Measurements from ENCODE around the gene PLA2G4E. TPM values are rescaled to one million over a fixed set of nuclear protein-coding genes. Genes with fewer than 3 reads are reported as not detected.

PLA2G4E gene
- total and polyA plus RNA-seq, 9 donors: 0.02 to 0.11 TPM; not detected in 7

- DNase-seq: no peak
- Histone ChIP-seq H3K27ac (no peak overlapping the region), H3K4me1 (ENCODE audit: insufficient read depth) (peaks cover 14% of the 10 kb centered on the region), H3K9me3 (no peaks in the 10 kb centered on the region), H3K27me3 (no peaks in the 10 kb centered on the region), H3K4me3 (no peak overlapping the region), H3K36me3 (no peaks in the 10 kb centered on the region)
- intact Hi-C loops (cut with DNase I): no loop called here
- WGBS, 3 donors: 86 to 94% (median 93%) methylated on average over 12 of the region's 12 CpGs
- TF ChIP-seq POLR2A (IDR thresholded peaks at IDR 0.05): no peak
Measured at GRCh38 chr15:41952013-41952563, 68.8 kb downstream of the PLA2G4E start.

DNA sequence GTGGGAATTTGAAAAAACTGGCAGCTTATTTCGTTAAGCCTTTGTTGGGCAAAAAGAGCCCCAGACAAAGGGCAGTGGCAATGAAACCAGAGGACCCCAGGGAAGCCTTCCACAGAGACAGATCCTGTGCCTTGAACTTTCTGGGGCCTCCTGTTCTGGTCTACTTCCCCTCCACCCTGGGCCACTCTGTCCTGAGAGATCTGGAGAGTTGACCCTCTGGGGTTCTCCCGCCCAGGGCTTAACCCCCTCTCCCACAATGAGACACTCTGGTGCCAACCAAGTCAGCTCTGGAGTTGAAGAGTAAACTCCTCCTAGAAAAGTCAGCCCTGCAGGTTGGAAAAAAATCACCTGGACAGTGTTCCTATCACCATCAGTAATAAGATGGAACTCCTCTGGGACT lies 69.3 kb downstream of the PLA2G4E start:
- no peak for DNase-seq
- 44 to 80% (median 46%) methylated on average over 2 of the region's 2 CpGs for WGBS, 3 donors
- no peaks in the 10 kb centered on the region for H3K36me3 ChIP-seq

DNA sequence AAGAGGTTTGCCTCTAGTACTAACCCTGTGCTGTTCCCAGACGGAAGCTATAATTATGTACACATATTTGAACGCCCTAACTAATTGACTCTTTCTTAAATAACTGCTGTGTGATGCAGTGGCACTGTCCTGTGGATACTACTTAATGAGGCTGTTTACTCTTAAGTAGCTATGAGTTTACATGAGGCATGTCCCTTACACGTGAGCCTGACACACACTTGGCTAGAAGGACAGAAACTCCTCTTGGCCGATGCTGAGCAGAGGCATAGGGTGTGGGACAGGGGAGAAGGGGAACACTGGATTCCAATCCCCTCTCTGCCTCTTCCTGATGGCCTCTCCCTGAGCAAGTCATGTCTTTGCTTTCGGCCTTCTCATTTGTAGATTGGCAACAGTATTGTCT lies 70.4 kb downstream of the PLA2G4E start:
- Histone ChIP-seq H3K4me3 (no peak overlapping the region), H3K27me3 (no peaks in the 10 kb centered on the region), H3K4me1 (ENCODE audit: insufficient read depth) (peaks cover 9% of the 10 kb centered on the region), H3K27ac (no peak overlapping the region), H3K36me3 (no peaks in the 10 kb centered on the region), H3K9me3 (no peaks in the 10 kb centered on the region)
- whole genome bisulfite sequencing, 3 donors: 63 to 71% (median 70%) methylated on average over 5 of the region's 5 CpGs
- TF ChIP-seq, protein P1, sequence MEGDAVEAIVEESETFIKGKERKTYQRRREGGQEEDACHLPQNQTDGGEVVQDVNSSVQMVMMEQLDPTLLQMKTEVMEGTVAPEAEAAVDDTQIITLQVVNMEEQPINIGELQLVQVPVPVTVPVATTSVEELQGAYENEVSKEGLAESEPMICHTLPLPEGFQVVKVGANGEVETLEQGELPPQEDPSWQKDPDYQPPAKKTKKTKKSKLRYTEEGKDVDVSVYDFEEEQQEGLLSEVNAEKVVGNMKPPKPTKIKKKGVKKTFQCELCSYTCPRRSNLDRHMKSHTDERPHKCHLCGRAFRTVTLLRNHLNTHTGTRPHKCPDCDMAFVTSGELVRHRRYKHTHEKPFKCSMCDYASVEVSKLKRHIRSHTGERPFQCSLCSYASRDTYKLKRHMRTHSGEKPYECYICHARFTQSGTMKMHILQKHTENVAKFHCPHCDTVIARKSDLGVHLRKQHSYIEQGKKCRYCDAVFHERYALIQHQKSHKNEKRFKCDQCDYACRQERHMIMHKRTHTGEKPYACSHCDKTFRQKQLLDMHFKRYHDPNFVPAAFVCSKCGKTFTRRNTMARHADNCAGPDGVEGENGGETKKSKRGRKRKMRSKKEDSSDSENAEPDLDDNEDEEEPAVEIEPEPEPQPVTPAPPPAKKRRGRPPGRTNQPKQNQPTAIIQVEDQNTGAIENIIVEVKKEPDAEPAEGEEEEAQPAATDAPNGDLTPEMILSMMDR (IDR thresholded peaks at IDR 0.05): no peak
- no peak for TF ChIP-seq EP300 (IDR thresholded peaks at IDR 0.05)
- no peak for TF ChIP-seq POLR2A (IDR thresholded peaks at IDR 0.05)
- intact Hi-C loops (cut with DNase I): no loop called here
- no peak for DNase-seq

More for the DNA sequence above, 69.3 kb downstream of the PLA2G4E start:
- H3K27me3 ChIP-seq: no peaks in the 10 kb centered on the region
- no peak overlapping the region for H3K4me3 ChIP-seq
- H3K9me3 ChIP-seq: no peaks in the 10 kb centered on the region
- no peak overlapping the region for H3K27ac ChIP-seq
- H3K4me1 ChIP-seq (ENCODE audit: insufficient read depth): peaks cover 14% of the 10 kb centered on the region
- intact Hi-C loops (cut with DNase I): no loop called here
- TF ChIP-seq, protein P1 (IDR thresholded peaks at IDR 0.05): no peak
- TF ChIP-seq EP300 (IDR thresholded peaks at IDR 0.05): no peak
- TF ChIP-seq POLR2A (IDR thresholded peaks at IDR 0.05): no peak

- Histone ChIP-seq H3K36me3 (no peaks in the 10 kb centered on the region), H3K4me3 (no peak overlapping the region), H3K9me3 (no peaks in the 10 kb centered on the region), H3K4me1 (ENCODE audit: insufficient read depth) (peaks cover 9% of the 10 kb centered on the region), H3K27me3 (no peaks in the 10 kb centered on the region), H3K27ac (no peak overlapping the region)
- no peak for DNase-seq
- no peak for TF ChIP-seq POLR2A (IDR thresholded peaks at IDR 0.05)
- TF ChIP-seq, protein P1 (IDR thresholded peaks at IDR 0.05): no peak
- TF ChIP-seq EP300 (IDR thresholded peaks at IDR 0.05): no peak
- 71 to 82% (median 76%) methylated on average over 4 of the region's 4 CpGs for WGBS, 3 donors
- intact Hi-C loops (cut with DNase I): no loop called here
Measured at GRCh38 chr15:41950127-41950483, 70.7 kb downstream of the PLA2G4E start.

DNA sequence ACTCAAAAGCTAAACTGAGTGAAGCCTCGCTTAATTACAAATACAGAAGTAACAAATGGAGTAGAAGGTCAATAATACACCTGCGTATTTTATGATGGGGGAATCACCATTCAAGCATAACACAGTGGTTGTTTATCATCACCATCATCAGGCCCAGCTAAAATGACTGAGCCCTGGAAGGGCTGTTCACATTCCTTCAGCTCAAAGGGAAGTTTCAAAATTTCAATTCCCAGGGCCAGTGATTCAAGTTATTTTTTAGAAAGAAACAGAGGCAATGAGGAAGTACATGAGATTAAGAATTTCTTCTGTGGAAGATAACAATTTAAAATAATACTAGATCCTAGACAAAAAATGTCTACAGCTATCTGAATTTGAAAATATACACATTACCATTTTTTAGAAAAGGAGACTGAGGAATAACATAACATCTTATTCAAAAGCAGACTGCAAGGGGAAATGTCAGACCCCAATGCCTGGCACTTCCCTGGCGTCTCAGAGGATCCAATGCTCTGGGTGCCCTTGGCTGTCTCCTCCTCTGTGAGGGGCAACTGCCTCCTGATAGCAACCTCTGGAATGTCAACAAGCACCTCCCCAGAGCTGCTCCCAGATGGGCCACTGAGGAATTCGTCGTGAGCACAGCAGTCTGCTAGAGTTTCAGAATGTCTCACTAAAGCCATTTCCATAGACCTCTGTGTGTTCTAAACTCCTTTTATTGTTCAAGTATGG lies 71.3 kb downstream of the PLA2G4E start:
- no peak overlapping the region for H3K4me3 ChIP-seq
- TF ChIP-seq, protein P1 (IDR thresholded peaks at IDR 0.05): no peak
- TF ChIP-seq POLR2A (IDR thresholded peaks at IDR 0.05) (no peak), EP300 (IDR thresholded peaks at IDR 0.05) (no peak)
- no peaks in the 10 kb centered on the region for H3K27me3 ChIP-seq
- peaks cover 9% of the 10 kb centered on the region for H3K4me1 ChIP-seq (ENCODE audit: insufficient read depth)
- no peaks in the 10 kb centered on the region for H3K9me3 ChIP-seq
- no peak overlapping the region for H3K27ac ChIP-seq
- 43 to 61% (median 48%) methylated on average over 5 of the region's 5 CpGs for WGBS, 3 donors
- no peaks in the 10 kb centered on the region for H3K36me3 ChIP-seq
- intact Hi-C loops (cut with DNase I): no loop called here
- no peak for DNase-seq
